Kidney epithelial cell (primary cell): Measurements from ENCODE around the gene MEF2A. TPM values are rescaled to one million over a fixed set of nuclear protein-coding genes. Genes with fewer than 3 reads are reported as not detected.
"Not testable (repeated sequence)": the region's sequence is repeated elsewhere in the genome, so short reads cannot be mapped to it uniquely, and the experiment has no call there.

Experiments
- DNase-seq: peaks from one replicate; pipeline ENCODE4 v3.0.0-alpha.2; 2010; ENCODE audit warnings: low read depth
- H3K27me3 ChIP-seq: 2 replicates; pipeline ENCODE4 v1.6.0; 2011; ENCODE audit warnings: low read length; ENCODE audit not compliant: control insufficient read depth, insufficient read depth
- H3K36me3 ChIP-seq: 2 replicates; pipeline ENCODE4 v1.5.1; 2011; ENCODE audit warnings: low read length; ENCODE audit not compliant: control insufficient read depth, insufficient read depth
- H3K4me3 ChIP-seq: 2 replicates; pipeline ENCODE4 v1.5.1; 2011; ENCODE audit warnings: low read depth, mild to moderate bottlenecking, control low read depth, low read length
- total RNA-seq: library from RNA; depleted of rRNA; stranded (reverse); fragments of >200 nt; gene quantifications from 2 replicates; pipeline ENCODE4 v1.2.3, GENCODE V29; 2015
- TF ChIP-seq, protein P1 (sequence below): IDR thresholded peaks from 2 replicates; pipeline ENCODE4 v1.5.1; 2011; ENCODE audit warnings: mild to moderate bottlenecking, moderate library complexity, low read length, control low read depth, inconsistent platforms; ENCODE audit not compliant: insufficient read depth, poor library complexity, severe bottlenecking

Gene MEF2A
- total RNA-seq, 1 donor from 2014 or later = 55.4 TPM

- H3K36me3 ChIP-seq = no peaks in the 10 kb centered on the region
- DNase-seq = peak; percentile 61
- no peaks in the 10 kb centered on the region for H3K27me3 ChIP-seq
- TF ChIP-seq, protein P1, sequence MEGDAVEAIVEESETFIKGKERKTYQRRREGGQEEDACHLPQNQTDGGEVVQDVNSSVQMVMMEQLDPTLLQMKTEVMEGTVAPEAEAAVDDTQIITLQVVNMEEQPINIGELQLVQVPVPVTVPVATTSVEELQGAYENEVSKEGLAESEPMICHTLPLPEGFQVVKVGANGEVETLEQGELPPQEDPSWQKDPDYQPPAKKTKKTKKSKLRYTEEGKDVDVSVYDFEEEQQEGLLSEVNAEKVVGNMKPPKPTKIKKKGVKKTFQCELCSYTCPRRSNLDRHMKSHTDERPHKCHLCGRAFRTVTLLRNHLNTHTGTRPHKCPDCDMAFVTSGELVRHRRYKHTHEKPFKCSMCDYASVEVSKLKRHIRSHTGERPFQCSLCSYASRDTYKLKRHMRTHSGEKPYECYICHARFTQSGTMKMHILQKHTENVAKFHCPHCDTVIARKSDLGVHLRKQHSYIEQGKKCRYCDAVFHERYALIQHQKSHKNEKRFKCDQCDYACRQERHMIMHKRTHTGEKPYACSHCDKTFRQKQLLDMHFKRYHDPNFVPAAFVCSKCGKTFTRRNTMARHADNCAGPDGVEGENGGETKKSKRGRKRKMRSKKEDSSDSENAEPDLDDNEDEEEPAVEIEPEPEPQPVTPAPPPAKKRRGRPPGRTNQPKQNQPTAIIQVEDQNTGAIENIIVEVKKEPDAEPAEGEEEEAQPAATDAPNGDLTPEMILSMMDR = no peak
- H3K4me3 ChIP-seq = peak within 1 kb of the TSS; percentile 87
Measured at GRCh38 chr15:99733268-99734039, 167.7 kb downstream of the MEF2A start, which contains the start of gene LYSMD4. Gene LYSMD4 (minus strand): TSS chr15:99733437. CDS start chr15:99731999, 1,438 bp downstream.

DNA sequence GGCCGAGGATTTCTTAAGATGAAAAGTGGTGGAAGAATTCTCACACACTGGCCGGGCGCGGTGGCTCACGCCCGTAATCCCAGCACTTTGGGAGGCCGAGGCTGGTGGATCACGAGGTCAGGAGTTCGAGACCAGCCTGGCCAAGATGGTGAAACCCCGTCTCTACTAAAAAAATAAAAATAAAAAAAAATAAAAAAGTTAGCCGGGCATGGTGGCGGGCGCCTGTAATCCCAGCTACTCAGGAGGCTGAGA, 168.2 kb downstream of the MEF2A start:
- H3K36me3 ChIP-seq, H3K4me3 ChIP-seq, DNase-seq: not testable (repeated sequence)

GRCh38 chr15:99734575-99734974, 168.8 kb downstream of the MEF2A start:
- no peak for DNase-seq
- no peaks in the 10 kb centered on the region for H3K36me3 ChIP-seq
- H3K27me3 ChIP-seq = no peaks in the 10 kb centered on the region
- TF ChIP-seq, protein P1 = no peak
- H3K4me3 ChIP-seq = no peak overlapping the region

More for the DNA sequence above, 168.2 kb downstream of the MEF2A start:
- not testable (repeated sequence) for H3K27me3 ChIP-seq

- TF ChIP-seq, protein P1 = no peak
- DNase-seq = no peak
- Histone ChIP-seq H3K36me3 (no peaks in the 10 kb centered on the region), H3K4me3 (no peak overlapping the region), H3K27me3 (no peaks in the 10 kb centered on the region)
Measured at GRCh38 chr15:99735868-99736267, 170.1 kb downstream of the MEF2A start.

DNA sequence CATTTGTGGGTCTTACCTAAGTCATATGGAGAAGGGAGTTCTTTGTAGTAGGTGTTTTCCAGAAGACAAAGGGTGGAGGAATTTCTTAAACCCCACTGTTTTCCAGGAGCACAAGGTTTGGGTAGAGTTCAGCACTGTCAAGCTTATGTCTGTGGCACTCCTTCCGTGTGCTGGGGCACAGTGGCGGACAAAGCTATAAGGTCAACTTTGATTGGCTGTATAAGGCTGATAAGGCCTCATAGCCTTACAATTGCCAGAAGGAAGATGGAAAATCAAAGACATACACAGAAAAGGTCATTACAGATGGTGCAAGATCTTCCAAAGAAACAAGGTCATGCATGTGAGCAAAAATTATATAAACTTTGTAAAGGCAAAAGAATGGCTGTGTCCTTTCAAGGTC, 170.9 kb downstream of the MEF2A start:
- H3K27me3 ChIP-seq = no peaks in the 10 kb centered on the region
- no peak for DNase-seq
- TF ChIP-seq, protein P1 = no peak
- no peaks in the 10 kb centered on the region for H3K36me3 ChIP-seq
- no peak overlapping the region for H3K4me3 ChIP-seq

- DNase-seq = no peak
- H3K4me3 ChIP-seq = no peak overlapping the region
- TF ChIP-seq, protein P1 = no peak
- no peaks in the 10 kb centered on the region for H3K36me3 ChIP-seq
- no peaks in the 10 kb centered on the region for H3K27me3 ChIP-seq
Measured at GRCh38 chr15:99738021-99738847, 172.4 kb downstream of the MEF2A start.
